Measurements from ENCODE around the gene TRPM3.

TRPM3 gene

DNA sequence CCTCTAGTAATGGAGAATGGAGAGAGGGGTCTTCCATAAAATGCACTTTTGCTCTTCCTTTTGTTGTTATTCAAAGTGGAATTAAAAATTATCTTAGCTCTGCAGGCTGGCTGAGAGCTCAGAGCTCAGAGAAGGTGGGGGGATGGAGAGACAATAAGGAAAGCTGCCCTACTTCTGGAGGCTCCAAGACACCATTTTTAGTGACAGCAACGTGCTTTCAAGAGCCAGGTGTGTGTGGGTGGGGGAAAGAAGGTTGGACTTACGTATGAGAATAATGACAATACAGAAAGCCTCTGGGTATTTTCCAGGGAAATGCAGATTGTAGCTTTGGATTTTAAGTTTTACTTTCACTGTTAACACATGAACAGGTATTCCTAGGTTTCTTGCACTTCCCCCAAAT is 173.9 kb downstream of the TRPM3 start:
- DNase-seq (ENCODE audit: low spot score), result no peak

DNA sequence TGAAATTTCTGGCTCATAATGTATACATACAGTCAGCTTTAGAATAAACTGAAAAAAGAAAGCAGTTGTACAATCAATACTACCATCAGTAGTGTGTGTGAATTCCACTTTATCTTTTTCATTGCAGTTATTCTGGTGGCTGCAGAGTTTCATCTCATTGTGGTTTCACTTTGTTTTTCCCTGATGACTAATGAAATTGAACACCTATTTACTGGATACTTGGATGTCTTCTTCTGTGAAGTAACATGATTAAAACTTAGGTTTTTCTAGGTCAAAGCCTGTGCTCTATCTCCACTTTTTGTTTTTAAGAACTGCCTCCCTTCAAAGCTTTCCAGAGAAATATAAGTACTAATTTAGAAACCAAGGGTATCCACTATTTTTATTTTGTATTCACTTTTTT is 174.3 kb downstream of the TRPM3 start:
- no peak for DNase-seq (ENCODE audit: low spot score)

DNA sequence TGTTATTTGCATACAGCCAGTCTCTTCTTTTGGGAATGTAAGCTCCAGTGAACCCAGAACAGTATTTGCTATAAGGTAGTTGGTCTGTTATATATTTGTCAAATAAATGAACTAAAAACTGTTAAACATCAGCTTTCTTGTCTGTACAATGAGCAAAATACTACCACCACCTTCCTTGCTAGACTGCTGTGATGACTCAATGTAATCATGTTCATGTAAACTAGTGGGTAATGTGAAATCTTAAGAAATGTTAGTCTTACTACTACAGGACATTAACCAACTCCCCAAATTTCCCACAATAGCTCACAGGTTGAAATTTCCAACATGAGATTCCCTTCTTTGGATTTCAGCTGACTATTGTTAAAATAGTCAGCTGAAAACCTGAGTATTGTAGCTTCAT is 176.1 kb downstream of the TRPM3 start:
- no peak for DNase-seq (ENCODE audit: low spot score)

DNA sequence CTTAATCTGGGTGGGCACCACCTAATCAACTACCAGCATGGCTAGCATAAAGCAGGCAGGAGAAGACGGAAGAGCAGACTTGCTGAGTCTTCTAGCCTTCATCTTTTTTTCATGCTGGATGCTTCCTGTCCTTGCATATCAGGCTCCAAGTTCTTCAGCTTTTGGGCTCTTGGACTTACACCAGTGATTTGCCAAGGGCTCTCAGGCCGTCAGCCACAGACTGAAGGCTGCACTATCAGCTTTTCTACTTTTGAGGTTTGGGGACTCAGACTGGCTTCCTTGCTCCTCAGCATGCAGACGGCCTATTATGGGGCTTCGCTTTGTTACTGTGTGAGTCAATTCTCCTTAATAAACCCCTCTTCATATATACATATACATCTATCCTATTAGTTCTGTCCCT is 180.2 kb downstream of the TRPM3 start:
- DNase-seq (ENCODE audit: low spot score), result no peak

DNA sequence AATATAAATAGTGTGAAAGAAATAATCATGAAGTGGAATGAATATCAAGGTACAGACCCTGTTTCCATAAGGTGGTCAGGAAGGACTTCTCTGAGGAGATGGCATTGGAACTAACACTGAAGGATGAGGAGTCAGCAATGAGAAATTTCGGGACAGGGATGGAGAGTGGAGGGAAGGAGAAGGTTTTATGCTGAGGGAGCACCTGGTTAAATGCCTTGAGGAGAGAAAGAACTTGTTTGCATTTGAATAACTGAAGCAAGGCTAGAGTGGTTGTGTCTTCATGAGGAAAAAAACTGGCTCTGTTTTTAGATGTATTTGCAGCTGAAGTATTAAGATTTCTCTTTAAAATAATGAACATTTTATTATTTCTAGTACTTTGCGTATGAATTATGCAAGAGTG is 180.8 kb downstream of the TRPM3 start:
- no peak for DNase-seq (ENCODE audit: low spot score)

DNA sequence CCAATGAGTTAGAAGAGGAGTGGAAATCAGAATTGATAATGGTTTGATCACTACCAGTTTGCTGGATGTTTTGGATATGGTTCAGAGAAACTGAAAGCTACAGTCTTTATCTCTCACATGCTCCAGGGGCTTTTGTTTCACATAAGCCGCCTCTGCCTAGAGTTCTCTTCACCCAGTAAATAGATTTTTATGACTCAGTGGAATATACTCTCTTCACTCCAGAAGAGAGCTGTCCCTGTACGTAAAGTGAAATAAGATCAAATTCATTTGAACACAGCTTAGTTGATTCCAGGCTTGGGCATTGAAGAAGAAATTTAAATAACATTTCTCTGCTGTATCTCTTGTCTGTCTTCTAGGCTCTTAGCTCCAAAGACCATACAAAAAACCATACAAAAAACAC is 184.9 kb downstream of the TRPM3 start:
- DNase-seq (ENCODE audit: low spot score), result no peak

DNA sequence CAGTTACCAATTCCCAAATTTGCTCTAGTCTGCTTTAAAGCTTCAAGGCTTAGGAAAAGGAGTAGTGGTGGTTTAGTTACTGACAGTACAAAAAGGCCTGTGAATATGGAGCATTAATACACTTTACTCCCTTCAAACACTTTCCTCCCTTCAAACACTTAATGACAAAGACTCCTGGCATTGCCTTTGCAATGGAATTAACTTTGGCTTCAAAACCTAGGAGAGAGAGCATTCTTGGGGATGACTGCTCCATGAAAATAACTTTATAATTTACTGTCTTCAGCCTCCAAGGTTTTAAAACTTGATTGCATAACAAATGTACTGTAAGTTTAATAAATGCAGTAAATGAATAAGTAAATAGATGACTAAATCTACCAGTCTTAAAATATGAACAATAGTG is 185.6 kb downstream of the TRPM3 start:
- peak; percentile 59 for DNase-seq (ENCODE audit: low spot score)

DNA sequence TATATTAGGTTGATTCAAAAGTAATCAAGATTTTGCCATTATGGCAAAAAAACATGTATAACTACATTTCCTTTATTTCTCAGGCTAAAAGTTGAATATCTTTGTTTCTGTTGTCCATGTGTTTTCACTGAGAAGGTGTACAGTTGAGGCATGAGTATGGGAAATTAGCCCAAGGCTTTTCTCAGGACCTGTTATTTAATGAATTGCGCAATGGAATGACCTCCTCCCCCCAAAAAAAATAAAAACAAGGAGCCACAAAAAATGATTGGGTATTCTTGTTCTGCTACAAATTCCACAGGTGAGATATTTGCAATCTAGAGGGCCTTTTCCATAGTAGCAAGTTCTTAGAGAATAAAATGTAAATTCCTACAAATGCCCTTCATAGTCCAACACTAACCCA is 186.8 kb downstream of the TRPM3 start:
- DNase-seq (ENCODE audit: low spot score), result no peak

DNA sequence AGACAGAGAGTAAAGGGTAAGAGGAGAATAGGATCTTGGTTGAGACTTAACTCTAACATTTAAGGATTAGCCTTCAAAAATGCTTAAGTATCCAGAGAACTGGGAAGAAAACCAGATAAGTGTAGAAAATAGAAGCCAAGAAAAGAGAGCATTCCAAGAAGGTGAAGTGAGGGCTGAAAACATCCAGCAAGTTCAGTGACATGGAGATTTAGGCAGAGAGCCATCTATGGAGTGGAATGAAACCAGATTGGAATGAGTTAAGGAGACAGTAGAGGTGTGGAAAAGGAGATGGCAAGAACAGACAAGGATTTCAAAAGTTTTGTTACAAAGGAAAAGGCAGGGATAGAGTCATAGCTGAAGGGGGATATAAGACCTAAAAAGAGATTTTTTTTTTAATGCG is 188.1 kb downstream of the TRPM3 start:
- DNase-seq (ENCODE audit: low spot score), result peak; percentile 46

DNA sequence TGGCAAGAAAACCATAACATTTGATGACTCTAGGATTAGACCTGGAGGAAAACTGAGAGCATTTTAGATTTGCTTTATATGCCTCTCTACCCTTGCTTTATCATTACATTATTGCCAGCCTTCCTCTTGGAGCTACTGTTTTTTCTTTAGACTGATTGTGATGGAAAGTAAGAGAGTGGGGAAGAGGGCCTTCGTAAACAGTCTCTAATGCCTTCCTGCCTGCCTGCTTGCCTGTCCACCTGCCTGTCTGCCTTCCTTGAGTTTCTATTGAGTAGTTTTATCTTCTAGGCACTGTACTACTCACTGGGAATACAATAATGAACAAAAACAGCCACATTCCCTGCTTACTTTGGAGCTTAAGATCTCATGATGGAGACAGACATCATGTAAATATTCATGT is 189.3 kb downstream of the TRPM3 start:
- no peak for DNase-seq (ENCODE audit: low spot score)

DNA sequence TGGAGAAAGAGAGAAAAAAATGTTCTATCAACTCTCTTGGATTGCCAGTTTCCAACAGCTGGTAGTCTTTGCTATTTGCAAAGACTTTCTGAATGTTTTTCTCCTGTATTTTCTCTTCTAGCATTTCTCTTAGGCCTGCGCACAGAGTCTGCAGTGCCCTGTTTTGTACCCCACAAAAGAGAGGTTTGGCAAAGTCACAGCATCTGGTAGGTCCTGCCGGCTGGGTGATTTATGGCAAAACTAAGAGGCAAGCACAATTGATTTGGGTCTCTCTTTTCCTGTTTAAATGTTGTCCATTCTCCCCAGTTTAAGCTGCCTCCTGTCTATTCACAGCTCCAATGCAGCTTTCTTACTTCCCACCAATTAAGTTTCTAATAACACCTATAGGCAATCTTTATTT is 193.9 kb downstream of the TRPM3 start:
- no peak for DNase-seq (ENCODE audit: low spot score)

DNA sequence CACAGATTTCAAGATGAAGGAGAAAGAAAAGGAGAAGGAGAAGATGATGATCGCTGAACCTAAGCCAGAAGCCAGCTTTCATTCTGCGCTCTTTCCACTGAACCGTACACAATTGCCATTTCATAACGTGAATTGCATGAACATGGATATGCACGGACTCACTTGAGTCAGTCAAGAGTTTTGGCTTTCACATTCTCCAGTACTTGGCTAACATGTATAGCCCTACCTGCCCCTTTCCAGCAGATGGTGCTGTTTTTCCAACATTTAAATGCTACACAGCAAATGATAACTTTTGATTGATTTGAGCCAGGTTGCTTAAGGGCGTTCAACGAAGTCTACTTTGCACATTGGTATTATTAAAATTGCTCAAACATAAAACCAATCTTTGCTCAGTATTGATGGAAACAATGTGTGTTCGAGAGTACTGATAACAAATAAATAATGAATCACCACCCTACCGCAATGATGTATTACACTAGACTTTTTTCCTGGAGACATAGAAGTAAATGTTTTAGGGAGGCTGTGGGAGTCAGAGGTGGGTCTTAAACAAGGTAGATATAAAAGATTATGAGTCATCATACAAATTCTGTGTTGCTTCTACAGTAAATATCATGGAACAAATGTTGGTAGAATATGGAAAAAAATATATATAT is 196.4 kb downstream of the TRPM3 start:
- peak; percentile 70 for DNase-seq (ENCODE audit: low spot score)

DNA sequence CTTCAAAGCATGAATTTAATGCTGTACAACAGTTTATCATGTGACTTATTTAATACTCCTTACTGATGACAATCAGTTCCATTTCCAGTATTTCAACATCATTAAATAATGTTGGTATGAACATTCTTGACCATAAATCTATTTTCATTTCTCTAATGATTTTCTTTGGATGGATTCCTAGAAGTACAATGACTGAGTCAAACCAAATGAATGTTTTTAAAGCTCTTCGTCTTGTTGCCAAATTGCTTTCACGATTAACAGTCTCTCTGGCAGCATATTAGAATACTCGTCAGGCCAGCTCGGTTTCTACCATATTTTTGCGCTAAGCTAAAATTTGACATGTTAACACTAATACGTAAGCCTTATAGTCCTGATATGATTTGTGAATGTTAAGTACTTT is 197.0 kb downstream of the TRPM3 start:
- peak; percentile 71 for DNase-seq (ENCODE audit: low spot score)

DNA sequence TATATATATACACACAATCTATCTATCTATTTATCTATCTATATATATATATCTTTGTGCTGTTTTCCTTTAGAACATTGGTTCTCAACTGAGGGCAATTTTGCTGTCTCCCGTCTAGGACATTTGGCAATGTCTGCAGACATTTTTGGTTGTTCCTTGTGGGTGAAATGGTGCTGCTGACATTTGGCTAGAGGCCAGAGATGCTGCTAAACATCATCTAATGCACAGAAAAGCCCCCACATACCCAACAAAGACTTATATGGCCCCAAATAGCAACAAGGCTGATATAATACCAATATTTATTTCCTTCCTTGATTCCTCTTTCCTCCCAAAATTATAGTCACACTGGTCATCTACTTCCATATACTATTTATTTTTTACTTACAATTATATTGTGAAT is 197.5 kb downstream of the TRPM3 start:
- DNase-seq (ENCODE audit: low spot score), result no peak

DNA sequence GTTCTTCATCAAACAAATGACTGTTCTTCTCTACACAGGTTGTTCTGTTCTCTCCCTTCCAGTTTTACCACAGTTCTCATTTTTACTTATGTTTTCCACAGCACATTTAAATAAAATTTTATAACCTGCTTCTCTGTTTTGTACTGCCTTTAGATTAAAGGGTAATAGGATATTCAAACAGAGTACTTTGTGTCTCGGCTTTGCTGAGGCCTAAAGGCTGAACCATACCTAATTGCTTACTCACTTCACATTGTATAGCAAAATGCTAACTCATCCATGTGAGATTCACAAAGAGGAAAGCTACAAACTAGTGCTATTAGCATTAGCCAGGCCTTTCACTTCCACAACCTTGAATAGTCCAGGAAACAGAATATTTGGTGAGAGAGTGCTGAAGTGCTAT is 200.3 kb downstream of the TRPM3 start:
- no peak for DNase-seq (ENCODE audit: low spot score)

DNA sequence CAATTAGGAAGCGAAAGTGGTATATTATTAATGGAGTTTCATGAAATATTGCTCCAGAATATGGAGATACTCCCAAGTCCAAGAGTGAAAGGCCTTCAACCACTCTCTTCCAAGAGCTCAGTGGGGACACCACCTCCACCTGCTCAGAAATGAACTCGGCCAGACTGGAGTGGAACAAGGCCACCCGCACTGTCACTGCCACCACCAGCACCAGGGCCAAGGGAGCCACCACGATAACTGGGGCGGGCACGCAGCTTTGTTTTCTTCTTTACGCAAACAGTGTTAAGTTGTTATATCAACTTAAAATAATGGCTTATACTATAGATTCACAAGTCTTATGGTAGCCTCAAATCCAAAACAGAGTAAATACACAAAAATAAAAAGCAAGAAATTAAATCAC is 204.1 kb downstream of the TRPM3 start:
- DNase-seq (ENCODE audit: low spot score), result no peak

DNA sequence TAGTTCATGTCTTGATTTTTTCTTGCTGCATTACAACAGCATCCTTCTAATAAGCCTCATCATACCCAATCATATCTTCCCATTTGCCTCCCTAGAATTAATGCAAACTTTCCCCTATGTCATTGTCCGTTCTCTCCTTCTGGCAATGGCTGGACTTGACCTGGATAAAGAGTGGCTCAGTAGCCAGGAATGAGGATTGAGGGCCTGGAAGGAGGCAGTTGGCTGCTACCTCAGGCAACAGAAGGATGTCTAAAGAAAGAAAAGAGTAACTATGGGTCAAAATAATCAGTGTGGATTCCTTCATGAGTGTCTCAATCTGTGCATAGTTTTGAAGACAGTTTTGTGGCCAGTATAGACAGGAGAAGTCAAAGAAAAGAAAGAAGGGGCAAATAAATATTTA is 209.6 kb downstream of the TRPM3 start:
- no peak for DNase-seq (ENCODE audit: low spot score)

DNA sequence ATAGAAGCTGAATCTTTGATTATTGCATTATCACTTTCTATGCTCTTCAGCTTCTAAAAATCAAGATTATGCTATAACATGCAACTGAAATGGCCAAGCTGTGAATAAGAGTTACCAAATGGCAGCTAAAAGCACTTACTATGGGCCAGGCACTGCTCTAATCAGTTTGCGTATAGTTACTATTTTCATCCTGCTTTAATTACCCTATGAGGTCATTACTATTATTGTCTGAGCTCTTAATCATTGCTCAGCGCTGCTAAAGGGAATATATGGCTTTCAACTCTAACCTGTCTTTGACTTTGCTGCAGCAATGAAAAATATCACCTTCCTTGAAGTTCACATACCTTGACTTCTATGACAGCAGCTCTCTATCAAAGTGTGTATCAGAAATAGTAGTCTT is 210.8 kb downstream of the TRPM3 start:
- no peak for DNase-seq (ENCODE audit: low spot score)

DNA sequence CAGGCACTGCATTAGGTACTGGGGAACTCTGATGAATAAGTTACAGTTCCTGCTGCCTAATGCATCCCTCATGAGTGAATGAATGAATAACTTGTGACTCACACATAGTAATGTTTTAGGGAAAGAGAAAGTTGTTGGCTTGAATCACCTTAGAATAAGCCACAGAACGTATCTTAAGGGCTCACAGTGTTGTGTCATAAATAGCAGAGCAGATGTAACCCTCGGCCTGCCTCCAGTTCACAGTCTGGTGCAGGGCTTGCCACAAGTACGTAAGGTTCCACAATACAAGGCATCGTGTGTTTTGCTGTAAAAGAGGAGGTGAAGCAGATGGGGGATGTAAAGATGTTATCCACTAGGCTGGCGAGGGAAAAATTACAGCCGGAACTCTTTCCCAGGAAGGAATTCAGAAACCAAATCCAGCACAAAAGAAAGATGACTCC is 218.7 kb downstream of the TRPM3 start:
- DNase-seq (ENCODE audit: low spot score), result peak; percentile 83

DNA sequence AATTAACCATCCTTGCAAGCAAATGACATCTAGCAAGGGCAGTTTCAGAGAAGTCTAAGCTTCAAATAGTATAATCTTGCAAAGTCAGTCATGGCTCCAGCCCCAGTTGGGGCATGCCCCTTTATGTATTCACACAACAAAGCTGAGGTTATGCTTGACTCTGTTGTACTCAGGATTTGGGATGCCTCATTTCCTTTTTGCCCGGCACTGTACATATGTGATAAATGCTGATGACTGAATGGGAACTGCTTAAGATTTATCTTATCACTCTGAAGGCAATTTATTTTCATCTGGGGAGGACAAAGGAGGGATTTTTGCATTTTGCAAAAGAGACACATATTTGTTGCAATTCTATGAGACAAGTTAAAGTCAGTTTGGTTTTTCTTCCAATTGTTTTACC is 219.2 kb downstream of the TRPM3 start:
- DNase-seq (ENCODE audit: low spot score), result no peak

DNA sequence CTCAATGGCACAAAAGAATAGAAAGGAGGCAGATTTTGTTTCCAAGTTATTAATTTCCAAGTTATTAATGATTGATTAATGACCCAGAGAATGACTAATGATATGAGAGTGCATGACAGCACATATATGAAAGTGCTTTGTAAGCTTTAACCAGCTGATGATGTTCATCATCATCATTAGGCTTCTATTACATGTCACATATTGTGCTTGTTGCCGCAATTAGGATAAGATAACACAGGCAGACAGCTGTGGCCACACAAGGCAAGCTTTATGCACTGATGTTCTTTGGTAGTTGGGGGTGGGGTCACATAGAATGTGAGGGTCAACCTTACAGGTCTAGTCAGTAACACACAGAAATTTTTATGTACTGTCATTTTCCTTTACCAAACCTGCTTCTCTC is 219.7 kb downstream of the TRPM3 start:
- DNase-seq (ENCODE audit: low spot score), result no peak

DNA sequence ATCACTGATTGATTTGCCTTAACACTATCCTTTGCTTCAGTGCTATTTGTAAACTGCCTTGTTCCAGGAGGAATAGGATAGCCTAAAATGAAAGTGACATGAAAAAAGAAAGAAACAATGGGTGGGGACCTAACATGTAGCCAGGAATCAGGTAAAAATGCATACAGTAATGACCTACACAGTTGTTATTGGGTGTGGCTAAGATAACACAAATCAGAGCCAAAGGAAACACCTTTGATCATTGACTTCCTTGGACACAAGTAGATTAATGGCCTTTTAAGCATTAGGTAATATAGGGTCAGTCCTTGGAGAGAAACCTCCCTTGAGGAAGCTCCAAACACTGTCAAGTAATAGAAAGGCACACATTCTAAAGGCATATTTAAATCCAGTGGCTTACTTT is 220.4 kb downstream of the TRPM3 start:
- no peak for DNase-seq (ENCODE audit: low spot score)

DNA sequence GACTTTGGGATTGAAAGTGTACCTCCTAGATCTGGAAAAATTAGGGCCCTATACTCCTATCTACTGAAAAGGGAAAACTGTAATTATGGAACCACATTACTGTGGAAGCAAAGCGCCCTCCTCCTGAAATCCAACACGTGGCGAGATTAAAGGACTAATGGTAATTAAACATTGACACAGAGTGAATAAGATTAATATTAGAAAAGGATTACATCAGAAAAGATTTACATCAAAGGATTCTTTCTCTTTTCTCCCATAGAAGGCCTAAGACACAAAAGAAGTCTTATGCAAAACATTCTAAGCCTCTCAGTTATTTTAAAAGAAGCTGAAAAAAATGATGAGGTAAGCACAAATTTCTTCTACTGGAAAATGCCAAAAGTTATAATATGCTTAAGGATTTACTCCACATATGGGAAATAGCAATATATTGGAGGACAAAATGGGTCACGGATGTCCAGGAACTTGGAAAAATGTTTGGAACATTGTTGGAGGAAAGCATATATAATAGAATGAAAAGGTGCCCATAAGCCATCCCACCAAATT is 227.8 kb downstream of the TRPM3 start:
- no peak for DNase-seq (ENCODE audit: low spot score)

DNA sequence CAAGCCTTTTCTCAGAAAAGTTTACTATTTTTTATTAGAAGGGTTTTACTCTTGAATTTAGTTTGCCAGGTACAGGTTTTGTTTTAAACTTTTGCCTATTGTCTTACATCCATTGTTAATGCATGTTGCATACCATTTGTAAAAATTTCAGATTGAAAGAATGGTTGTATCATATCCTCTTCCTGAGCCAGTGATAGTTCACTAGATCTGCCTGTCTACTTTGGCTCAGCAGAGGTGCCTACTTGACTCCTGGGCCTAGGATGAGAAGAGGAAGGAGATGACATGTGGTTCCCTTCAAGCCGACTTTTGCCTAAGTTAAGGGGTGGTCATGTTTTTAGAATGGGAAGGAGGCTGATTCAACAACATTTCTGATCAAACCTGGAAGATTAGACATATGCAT is 232.9 kb downstream of the TRPM3 start:
- no peak for DNase-seq (ENCODE audit: low spot score)

DNA sequence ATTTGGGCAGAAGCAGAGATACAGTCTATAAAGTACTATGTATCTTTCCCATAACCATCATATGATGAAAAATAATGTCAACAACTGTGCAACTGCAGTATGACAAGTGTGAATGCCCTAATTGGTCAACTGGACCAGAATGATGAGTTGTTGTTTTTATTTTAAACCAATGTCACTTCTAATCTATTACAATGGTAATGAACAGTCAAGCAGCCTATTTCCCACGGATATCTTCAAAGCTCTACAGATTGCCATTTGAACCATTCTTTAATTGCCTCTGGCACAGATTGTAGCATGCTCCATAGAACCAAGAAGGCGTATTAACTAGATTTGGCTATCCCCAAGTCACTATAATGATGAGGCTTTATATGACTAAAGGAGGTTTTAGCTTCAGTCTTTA is 233.6 kb downstream of the TRPM3 start:
- no peak for DNase-seq (ENCODE audit: low spot score)
